Neural crest cell (in vitro differentiated cells): ENCODE data around the gene ASGR1. TPM values are rescaled to one million over a fixed set of nuclear protein-coding genes. Genes with fewer than 3 reads are reported as not detected.

Experiments
- DNase-seq: peaks from one replicate; pipeline ENCODE4 v3.0.0; 2021; ENCODE audit warnings: low read depth, mixed read lengths, low spot score
- H3K27ac Mint-ChIP-seq: one replicate; pipeline ENCODE4 v1.8.0; 2021; ENCODE audit warnings: mild to moderate bottlenecking, mixed read lengths; ENCODE audit not compliant: unreplicated experiment
- H3K27me3 Mint-ChIP-seq: 2 replicates; pipeline ENCODE4 v1.8.0; 2021; ENCODE audit warnings: low read depth, mild to moderate bottlenecking, mixed read lengths
- H3K36me3 Mint-ChIP-seq: 2 replicates; pipeline ENCODE4 v1.8.0; 2021; ENCODE audit warnings: low read depth, mild to moderate bottlenecking, mixed read lengths
- H3K4me1 Mint-ChIP-seq: 2 replicates; pipeline ENCODE4 v1.8.0; 2021; ENCODE audit warnings: mixed read lengths
- H3K4me3 Mint-ChIP-seq: one replicate; pipeline ENCODE4 v1.8.0; 2021; ENCODE audit warnings: mild to moderate bottlenecking, mixed read lengths
- H3K9me3 Mint-ChIP-seq: 2 replicates; pipeline ENCODE4 v1.8.0; 2021; ENCODE audit warnings: mixed read lengths
- CTCF ChIP-seq: fragments of 200-600 bp; sonication (generic); conservative IDR thresholded peaks from 2 replicates; pipeline ENCODE4 v1.5.0; 2021; ENCODE audit warnings: antibody characterized with exemption, mild to moderate bottlenecking
- total RNA-seq: library from RNA; stranded (reverse); gene quantifications from 2 replicates; pipeline ENCODE4 v1.2.1, GENCODE V29; 2021

The ASGR1 gene
- total RNA-seq, 1 donor from 2014 or later: 11.2 TPM

- Mint-ChIP-seq H3K4me3 (no peak overlapping the region), H3K27me3 (peaks cover 63% of the 10 kb centered on the region), H3K9me3 (no peaks in the 10 kb centered on the region), H3K36me3 (no peaks in the 10 kb centered on the region), H3K4me1 (peaks cover 22% of the 10 kb centered on the region), H3K27ac (no peak overlapping the region)
- TF ChIP-seq CTCF: no peak
- DNase-seq: no peak
These were observed 41.8 kb downstream of the ASGR1 start for GRCh38 chr17:7137171-7137943.

DNA sequence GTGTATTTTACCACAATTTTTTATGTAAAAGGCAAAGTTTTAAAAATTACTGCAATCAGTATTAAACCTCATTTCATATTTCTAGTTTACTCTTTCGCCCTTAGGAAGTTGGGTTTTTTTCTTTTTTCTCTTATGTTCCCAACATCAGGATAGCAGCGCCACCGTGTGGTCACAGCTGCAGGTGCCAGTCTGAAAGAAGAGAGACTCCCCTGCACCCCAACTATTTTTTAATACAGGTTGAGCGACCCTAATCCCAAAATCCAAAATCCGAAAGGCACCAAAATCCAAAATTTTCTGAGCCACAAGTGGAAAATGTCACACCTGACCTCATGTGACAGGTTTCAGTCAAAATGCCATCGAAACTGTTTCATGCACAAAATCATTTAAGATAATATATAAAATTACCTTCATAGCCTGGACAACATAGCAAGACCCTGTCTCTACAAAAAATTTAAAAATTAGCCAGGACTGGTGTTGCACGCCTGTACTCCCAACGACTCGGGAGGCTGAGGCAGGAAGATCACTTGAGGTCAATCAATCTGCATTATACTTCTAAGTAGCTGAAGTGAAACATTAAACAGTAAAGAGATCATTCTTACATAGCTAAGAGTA is 42.8 kb downstream of the ASGR1 start:
- peaks cover 57% of the 10 kb centered on the region for H3K27me3 Mint-ChIP-seq
- no peaks in the 10 kb centered on the region for H3K9me3 Mint-ChIP-seq
- H3K4me1 Mint-ChIP-seq: peaks cover 31% of the 10 kb centered on the region
- peak overlapping the region; percentile 17 for H3K4me3 Mint-ChIP-seq
- H3K27ac Mint-ChIP-seq: no peak overlapping the region
- TF ChIP-seq CTCF: peak; percentile 99
- peak; percentile 74 for DNase-seq
- no peaks in the 10 kb centered on the region for H3K36me3 Mint-ChIP-seq

GRCh38 chr17:7133916-7134315 is 45.3 kb downstream of the ASGR1 start:
- DNase-seq: no peak
- H3K4me3 Mint-ChIP-seq: peak overlapping the region; percentile 66
- no peak for TF ChIP-seq CTCF
- H3K4me1 Mint-ChIP-seq: peaks cover 30% of the 10 kb centered on the region
- no peak overlapping the region for H3K27ac Mint-ChIP-seq
- H3K9me3 Mint-ChIP-seq: no peaks in the 10 kb centered on the region
- H3K27me3 Mint-ChIP-seq: peaks cover 38% of the 10 kb centered on the region
- no peaks in the 10 kb centered on the region for H3K36me3 Mint-ChIP-seq

DNA sequence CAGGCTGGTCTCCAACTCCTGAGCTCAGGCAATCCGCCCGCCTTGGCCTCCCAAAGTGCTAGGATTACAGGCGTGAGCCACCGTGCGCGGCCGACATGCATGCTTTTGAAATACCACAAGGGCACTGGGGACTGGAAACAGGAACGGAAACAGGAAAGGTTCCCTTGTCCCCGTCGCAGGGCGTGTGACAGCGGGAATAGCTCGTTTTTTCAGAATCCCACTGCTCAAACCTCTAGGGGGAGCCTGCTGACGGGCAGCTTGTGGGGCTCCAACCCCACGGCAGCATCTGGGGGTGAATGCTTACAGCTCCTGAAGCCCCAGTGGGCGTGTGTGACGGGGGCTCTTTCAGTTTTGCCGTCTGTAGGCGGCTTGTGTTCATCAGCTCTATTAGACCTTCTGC is 45.7 kb downstream of the ASGR1 start:
- Mint-ChIP-seq H3K4me3 (peak overlapping the region; percentile 66), H3K27ac (no peak overlapping the region), H3K4me1 (peaks cover 28% of the 10 kb centered on the region), H3K27me3 (peaks cover 33% of the 10 kb centered on the region), H3K9me3 (no peaks in the 10 kb centered on the region), H3K36me3 (no peaks in the 10 kb centered on the region)
- TF ChIP-seq CTCF: peak; percentile 46
- DNase-seq: peak; percentile 43

- DNase-seq: no peak
- peaks cover 28% of the 10 kb centered on the region for H3K4me1 Mint-ChIP-seq
- H3K36me3 Mint-ChIP-seq: no peaks in the 10 kb centered on the region
- no peak overlapping the region for H3K27ac Mint-ChIP-seq
- no peaks in the 10 kb centered on the region for H3K9me3 Mint-ChIP-seq
- peak overlapping the region; percentile 4 for H3K4me3 Mint-ChIP-seq
- H3K27me3 Mint-ChIP-seq: peaks cover 30% of the 10 kb centered on the region
- TF ChIP-seq CTCF: no peak
These were observed 46.6 kb downstream of the ASGR1 start for GRCh38 chr17:7132511-7133094.
